Activated CD4-positive, alpha-beta T cell treated with anti-CD3 and anti-CD28 coated beads, Interleukin-2, amount 50 U/mL, for 48 hours (primary cell): Measurements from ENCODE around the gene ZNF786.
"Not testable (repeated sequence)": the region's sequence is repeated elsewhere in the genome, so short reads cannot be mapped to it uniquely, and the experiment has no call there.

ENCODE experiments used
- DNase-seq, 2 experiments: peaks; one replicate each; pipeline ENCODE4 v3.0.0-alpha.2; 2020

The ZNF786 gene

DNA sequence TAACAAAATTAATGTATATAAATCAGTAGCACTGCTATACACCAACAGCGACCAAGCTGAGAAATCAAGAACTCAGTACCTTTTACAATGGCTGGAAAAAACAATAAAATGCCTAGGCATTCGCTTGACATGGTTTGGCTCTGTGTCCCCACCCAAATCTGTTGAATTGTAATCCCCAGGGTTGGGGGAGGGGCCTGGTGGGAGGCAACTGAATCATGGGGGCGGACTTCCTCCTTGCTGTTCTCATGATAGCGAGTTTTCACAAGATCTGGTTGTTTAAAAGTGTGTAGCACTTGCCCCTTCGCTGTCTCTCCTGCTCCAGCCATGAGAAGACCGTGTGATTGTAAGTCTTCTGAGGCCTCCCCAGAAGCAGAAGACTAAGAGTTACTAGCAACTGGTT lies 8.6 kb downstream of the ZNF786 start:
- no peak for DNase-seq

DNA sequence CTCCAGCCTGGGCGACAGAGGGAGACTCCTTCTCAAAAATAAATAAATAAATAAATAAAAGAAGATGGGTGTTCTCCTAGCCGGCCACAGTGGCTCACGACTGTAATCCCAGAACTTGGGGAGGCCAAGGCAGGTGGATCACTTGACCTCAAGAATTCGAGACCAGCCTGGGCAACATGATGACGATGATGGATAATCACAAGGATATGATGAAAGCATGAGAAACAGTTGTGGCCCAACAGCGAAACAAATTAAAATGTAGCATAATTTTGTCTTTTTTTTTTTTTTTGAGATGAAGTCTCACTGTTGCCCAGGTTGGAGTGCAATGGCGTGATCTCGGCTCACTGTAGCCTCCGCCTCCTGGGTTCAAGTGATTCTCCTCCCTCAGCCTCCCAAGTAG lies 12.9 kb downstream of the ZNF786 start:
- no peak for DNase-seq

- DNase-seq = no peak
Observed at GRCh38 chr7:149075286-149075685, 15.2 kb downstream of the ZNF786 start.

DNA sequence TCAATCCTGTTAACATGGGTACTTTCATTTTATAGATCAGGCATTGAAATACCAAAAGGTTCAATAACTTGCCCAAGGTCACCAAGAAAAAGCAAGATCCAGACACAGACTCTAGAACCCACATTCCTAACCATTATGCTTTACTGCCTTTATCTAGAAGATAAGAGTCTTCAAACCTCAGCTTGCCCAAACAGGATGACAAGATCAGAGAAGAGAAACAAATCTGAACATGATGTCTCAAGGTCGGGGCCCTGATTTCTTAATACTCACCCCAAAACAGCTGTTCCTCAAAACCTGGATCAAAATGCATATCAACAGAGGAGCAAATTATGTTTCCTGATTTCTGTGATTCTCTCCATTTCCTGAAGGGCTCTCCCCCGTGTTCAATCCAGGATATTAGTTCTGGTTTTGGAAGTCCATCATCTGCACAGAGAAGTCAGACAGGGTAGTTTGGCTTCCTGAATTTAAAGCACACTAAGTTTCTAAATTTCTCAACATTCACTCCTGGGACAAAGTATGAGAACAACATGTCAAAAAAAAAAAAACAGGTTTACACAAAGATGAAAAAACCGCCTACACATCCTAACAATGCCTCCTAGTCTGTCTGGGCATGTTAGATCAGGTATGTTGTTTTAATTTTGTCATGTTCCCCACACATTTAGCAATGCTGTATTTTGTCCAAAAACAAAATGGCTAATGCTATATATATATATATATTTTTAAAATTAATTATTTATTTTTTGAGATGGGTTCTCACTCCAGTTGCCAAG lies 16.2 kb downstream of the ZNF786 start:
- no peak for DNase-seq

DNA sequence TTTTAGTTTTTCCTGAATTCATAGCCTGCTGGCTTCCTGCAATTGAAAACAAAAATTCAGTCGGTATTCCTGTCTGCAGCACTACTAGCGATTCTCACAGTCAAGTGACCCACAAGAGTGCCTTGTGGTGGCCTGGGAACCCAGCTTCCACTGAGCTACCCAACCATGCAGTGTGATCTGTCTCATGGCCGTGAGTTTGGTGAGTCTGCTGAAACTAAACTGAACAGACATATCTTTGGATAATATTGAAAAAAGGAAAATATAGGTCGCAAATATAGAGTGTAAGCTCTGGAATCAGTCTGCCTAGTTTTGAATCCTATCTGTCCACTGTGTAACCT lies 18.1 kb downstream of the ZNF786 start:
- no peak for DNase-seq

DNA sequence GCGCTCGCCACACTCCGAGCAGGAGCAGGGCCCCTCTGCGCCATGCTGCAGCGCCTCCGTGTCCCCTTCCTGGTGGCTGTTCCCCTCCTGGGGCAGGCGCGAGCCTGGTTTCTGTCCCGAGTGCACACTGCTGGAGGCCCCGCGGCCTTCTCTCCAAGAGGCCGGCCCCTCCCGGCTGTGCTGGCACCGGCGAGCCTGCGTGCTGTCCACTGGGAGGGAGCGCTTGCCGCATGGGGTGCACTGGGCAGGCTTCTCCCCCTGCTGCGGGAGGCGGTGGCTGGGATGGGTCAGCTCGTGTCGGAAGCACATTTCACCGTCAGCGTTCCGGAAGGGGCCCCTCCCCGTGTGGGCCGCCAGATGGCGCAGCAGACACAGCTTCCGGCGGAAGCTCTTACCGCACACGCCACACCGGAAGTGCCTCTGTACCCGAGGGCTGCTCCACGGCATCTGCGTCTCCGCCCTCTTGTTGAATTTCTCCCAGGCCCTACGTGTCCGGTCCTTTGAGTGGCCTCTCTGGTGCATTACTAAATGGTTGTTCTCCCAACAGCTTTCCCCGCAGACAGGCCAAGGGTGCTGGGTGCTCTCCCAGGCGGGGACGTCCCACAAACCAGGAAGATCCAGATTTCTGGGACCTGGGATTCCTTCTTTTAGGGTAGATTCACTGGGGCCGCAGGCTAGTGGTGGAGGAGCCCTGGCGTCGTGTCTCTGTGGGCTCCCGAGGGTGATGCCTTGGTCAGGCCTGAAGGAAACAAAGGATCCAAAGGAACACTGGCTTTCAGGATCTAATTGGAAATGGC lies 18.7 kb downstream of the ZNF786 start:
- peak; percentile 48 to 66 for DNase-seq

GRCh38 chr7:149071182-149071635 lies 19.3 kb downstream of the ZNF786 start:
- no peak for DNase-seq

DNA sequence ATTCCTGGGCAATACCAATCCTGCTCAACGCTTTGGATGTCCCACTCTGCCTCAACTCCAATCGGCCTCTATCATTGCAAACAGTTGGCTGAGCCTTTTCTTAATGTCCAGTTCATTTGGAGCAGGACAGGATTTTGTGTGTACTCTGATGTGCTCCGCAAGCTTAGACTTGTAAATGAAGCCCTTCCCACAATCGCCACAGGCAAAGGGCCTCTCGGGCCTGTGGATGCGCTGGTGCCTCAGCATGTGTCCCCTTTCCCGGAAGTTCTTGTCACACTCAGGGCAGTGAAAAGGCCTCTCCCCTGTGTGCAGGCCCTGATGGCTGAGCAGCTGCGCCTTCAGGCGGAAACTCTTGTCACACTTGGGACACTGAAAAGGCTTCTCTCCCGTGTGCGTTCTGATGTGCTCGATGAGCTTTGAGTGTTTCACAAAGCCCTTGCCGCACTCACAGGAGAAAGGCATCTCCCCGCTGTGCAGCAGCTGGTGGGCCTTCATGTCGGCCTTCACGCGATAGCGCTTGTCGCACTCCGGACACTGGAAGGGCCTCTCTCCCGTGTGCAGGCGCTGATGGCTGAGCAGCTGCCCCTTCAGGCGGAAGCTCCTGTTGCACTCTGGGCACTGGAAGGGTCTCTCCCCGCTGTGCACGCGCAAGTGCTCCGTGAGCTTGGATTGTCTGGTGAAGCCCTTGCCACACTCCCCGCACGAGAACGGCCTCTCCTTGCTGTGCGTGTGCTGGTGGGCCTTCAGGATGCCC lies 20.0 kb downstream of the ZNF786 start:
- no peak for DNase-seq

DNA sequence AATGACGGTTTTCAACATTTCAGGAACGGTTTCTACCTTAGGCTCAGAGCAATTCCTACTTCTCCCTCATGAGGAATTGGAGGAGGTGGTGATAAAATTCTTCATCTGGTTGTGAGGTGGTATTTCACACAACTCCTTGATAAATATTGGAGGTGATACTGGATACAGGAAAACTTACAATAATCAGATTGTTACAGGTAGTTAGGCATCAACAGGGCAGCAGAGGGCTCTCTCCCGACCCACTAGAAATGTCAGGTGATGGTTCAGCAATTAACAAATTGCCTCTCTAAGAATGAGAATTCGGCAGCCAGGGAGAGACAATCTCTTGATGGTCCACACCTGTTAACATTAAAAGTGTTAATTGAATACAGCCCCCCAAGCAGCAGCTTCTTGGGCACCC lies 22.6 kb downstream of the ZNF786 start:
- no peak for DNase-seq

GRCh38 chr7:149063476-149063875 lies 27.0 kb downstream of the ZNF786 start:
- no peak for DNase-seq

DNA sequence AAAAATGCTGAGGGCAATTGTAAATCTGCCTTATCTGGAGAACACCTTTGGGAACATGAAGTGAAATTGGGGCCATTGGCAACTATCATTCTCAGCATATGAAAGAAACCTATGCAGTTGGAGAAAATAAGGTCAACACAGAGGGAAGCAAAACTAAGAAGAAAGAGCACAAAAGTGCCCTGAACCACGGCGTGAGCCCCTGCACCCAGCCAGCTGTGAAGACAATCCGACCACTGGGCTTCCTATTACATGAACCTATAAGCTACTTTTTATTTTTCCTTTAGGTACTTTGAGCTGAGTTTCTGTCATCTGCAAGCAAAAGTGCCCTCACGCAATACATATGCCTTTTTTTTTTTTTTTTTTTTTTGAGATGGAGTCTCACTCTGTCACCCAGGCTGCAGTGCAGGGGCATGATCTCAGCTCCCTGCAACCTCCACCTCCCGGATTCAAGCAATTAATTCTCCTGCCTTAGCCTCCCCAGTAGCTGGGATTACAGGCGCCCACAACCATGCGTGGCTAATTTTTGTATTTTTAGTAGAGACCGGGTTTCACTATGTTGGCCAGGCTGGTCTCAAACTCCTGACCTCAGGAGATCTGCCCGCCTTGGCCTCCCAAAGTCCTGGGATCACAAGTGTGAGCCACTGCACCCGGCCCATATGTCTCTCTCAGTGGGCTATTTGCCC lies 28.2 kb downstream of the ZNF786 start:
- DNase-seq = not testable (repeated sequence)

GRCh38 chr7:149060156-149060555 lies 30.4 kb downstream of the ZNF786 start:
- DNase-seq = no peak

GRCh38 chr7:149053885-149054284 lies 36.6 kb downstream of the ZNF786 start:
- no peak for DNase-seq

- no peak for DNase-seq
Observed at GRCh38 chr7:149053384-149053783, 37.1 kb downstream of the ZNF786 start.

DNA sequence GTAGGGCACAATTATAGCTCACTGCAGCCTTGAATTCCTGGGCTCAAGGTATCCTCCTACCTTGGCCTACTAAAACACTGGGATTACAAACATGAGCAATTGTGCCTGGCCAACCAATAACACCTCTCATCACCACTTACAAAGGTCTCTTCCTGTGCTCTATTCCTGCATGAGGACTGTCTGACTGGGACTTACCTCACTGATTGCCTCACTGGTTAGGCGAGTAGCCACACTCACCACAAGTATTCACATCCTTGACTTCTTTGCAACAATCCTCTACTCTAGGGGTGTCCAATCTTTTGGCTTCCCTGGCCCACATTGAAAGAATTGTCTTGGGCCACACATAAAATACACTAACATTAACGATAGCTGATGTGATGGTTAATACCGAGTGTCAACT lies 39.6 kb downstream of the ZNF786 start:
- DNase-seq = no peak

- DNase-seq = no peak
Observed at GRCh38 chr7:149048805-149049204, 41.7 kb downstream of the ZNF786 start.

GRCh38 chr7:149046416-149046815 lies 44.1 kb downstream of the ZNF786 start:
- no peak for DNase-seq

GRCh38 chr7:149043936-149044335 lies 46.6 kb downstream of the ZNF786 start:
- DNase-seq = no peak

- no peak for DNase-seq
Observed at GRCh38 chr7:149041350-149041749, 49.2 kb downstream of the ZNF786 start.

DNA sequence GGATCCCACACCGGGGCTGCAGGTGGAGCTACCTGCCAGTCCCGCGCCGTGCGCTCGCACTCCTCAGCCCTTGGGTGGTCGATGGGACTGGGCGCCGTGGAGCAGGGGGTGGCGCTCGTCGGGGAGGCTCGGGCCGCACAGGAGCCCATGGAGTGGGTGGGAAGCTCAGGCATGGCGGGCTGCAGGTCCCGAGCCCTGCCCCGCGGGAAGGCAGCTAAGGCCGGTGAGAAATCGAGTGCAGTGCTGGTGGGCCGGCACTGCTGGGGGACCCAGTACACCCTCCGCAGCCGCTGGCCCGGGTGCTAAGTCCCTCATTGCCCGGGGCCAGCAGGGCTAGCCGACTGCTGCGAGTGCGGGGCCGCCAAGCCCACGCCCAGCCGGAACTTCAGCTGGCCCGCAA lies 51.9 kb downstream of the ZNF786 start:
- DNase-seq = not testable (repeated sequence)

DNA sequence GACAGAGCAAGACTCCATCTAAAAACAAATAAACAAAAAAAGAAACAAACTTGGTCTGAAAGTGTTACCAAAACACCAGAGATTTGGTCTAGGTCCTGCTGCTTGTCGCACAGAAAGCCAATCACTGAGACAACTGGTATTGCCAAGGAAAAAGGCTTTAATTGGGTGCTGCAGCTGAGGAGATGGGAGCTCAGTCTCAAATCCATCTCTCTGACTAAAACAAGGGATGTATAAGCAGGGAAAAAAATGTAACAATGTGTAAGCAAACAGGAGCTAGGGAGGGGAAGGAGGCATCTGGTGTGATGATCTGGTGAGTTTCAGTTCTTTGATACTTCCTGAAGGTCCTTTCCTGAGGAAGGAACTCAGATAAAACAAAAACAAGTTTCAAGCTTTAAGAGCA lies 53.8 kb downstream of the ZNF786 start:
- no peak for DNase-seq

DNA sequence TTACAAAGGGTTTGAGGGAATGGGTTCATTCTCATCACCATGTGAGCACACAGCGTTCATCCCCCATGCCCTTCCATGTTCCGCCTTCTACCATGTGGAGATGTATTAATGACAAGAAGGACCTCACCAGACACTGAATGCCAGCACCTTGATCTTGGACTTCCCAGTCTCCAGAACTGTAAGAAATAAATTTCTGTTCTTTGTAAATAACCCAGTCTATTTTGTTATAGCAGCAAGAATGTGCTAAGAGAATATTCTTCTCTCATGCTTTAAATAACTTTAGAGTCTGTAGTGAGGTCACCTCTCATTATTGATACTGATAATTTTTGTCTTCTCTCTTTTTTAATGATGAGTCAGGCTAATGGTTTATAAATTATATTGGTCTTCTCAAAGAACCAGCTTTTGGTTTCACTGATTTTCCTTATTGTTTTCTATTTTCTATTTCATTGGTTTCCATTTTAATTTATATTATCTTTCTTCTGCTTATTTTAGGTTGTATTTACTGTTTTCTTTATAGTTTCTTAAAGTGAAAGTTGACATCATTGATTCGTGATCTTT lies 59.1 kb downstream of the ZNF786 start:
- DNase-seq = no peak

- DNase-seq = not testable (repeated sequence)
Observed at GRCh38 chr7:149030439-149030838, 60.1 kb downstream of the ZNF786 start.
